GM10266 (cell line): ENCODE measurements around the gene MFAP5.

Experiments used
- DNase-seq: peaks from one replicate; pipeline ENCODE4 v3.0.0; 2012; ENCODE audit errors: extremely low spot score
- CTCF ChIP-seq: IDR thresholded peaks from 2 replicates; pipeline ENCODE4 v1.5.1; 2012; ENCODE audit warnings: mild to moderate bottlenecking, low read depth; ENCODE audit not compliant: control insufficient read depth, insufficient read depth; ENCODE audit errors: missing control alignments

Gene MFAP5

GRCh38 chr12:8698132-8698851, 35.7 kb upstream of the MFAP5 start:
- TF ChIP-seq CTCF, result no peak
- DNase-seq, result peak; percentile 56

GRCh38 chr12:8697476-8698131, 35.0 kb upstream of the MFAP5 start, which contains the start of gene RIMKLB:
Gene RIMKLB, plus strand, starts transcription at chr12:8697991. Its CDS starts 15,876 bp downstream, at chr12:8713867.
- peak; percentile 93 for DNase-seq
- TF ChIP-seq CTCF, result no peak

- no peak for TF ChIP-seq CTCF
- DNase-seq, result no peak
These were observed 34.5 kb upstream of the MFAP5 start for GRCh38 chr12:8697120-8697475.

- no peak for TF ChIP-seq CTCF
- no peak for DNase-seq
These were observed 33.9 kb upstream of the MFAP5 start for GRCh38 chr12:8696442-8697090.

- no peak for TF ChIP-seq CTCF
- no peak for DNase-seq
These were observed 32.5 kb upstream of the MFAP5 start for GRCh38 chr12:8695116-8695515.

GRCh38 chr12:8692573-8692972, 29.9 kb upstream of the MFAP5 start:
- DNase-seq, result no peak
- TF ChIP-seq CTCF, result no peak

GRCh38 chr12:8689681-8690080, 27.1 kb upstream of the MFAP5 start:
- DNase-seq, result no peak

More at GRCh38 chr12:8689681-8690080, 27.1 kb upstream of the MFAP5 start:
- TF ChIP-seq CTCF, result no peak
